HG03571 (cell line): ENCODE measurements around the gene WDR74.
"Not testable (repeated sequence)": the region's sequence is repeated elsewhere in the genome, so short reads cannot be mapped to it uniquely, and the experiment has no call there.

Source experiments
- ATAC-seq: cut with Tn5 transposase; IDR thresholded peaks from one replicate; pipeline ENCODE4 v1.9.1; 2021; ENCODE audit not compliant: unreplicated experiment

The WDR74 gene

GRCh38 chr11:62839050-62839945, at the start of gene WDR74:
WDR74 (minus strand) TSS chr11:62839590; CDS start chr11:62839570, 20 bp downstream.
- ATAC-seq: peak; percentile 47

- ATAC-seq: no peak
These were observed 49.7 kb upstream of the WDR74 start for GRCh38 chr11:62889126-62889483.

- ATAC-seq: no peak
These were observed 49.0 kb upstream of the WDR74 start for GRCh38 chr11:62888406-62888805.

DNA sequence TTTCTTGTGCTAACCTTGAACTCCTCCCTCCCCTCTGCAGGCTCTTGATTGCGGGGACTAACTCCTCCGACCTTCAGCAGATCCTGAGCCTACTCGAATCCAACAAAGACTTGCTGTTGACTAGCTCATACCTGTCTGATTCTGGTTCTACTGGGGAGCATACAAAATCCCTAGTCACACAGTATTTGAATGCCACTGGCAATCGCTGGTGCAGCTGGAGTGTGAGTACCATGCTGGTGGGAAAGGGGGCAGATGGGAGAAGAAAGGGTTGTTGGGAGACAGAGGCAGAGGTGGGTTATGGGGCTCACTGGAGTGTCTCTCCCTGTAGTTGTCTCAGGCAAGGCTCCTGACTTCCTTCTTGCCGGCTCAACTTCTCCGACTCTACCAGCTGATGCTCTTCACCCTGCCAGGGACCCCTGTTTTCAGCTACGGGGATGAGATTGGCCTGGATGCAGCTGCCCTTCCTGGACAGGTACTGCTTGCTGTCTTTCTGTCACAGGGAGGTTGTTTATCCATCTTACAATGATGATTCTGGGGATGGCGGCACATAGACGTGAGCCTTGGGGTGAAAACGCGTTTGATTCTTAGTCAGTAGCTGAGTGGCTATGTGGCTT, 45.9 kb upstream of the WDR74 start:
- ATAC-seq: no peak

DNA sequence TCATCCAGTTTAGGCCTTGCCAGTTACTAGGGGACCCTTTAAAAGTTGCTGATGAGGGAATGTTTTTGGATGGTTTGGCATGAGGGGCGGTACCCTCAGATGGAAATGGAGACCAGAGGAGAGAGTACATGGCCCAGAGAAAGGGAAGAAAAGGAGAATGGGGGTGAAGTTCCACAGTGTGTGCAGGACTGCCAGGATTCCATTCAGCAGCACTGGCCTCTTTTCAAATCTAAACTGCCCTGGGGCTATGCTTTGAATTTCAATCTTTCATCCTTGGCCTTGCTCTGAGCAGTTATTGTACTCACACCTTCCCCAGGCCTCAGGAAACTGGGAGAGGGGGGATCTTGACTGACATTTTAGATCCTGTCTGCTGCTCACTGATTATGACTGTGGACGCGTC, 44.3 kb upstream of the WDR74 start:
- no peak for ATAC-seq

DNA sequence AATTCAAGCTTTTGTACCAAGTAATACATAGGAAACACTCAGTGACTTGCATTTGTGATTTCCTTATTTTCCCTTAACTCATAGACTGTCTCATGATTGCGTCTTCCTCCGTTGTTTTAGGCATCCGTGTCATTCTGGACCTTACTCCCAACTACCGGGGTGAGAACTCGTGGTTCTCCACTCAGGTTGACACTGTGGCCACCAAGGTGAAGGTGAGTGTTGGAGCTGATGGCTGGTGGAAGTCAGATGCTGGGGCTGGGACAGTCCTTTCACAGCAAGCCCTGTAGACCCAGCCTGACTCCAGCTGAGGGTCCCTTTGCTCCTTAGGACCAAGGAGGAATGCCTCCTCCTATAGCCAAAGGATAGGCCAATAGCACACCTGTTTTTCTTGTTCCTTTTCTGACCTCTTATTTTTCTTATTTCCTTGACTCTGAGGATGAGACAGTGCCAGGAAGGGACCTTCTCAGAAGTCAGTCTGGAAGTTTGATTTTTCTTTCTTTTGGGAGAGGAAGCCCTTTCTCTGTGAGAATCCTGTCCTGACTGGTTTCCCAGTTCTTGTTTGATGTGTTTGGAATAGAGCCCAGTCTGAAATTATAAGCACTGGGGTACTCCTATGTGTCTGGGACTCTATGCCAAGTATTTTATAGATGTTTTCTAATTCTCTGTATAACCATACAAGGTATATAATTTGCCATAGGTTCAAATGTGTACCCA, 43.6 kb upstream of the WDR74 start:
- no peak for ATAC-seq

GRCh38 chr11:62882431-62882749, 43.0 kb upstream of the WDR74 start:
- ATAC-seq: no peak

DNA sequence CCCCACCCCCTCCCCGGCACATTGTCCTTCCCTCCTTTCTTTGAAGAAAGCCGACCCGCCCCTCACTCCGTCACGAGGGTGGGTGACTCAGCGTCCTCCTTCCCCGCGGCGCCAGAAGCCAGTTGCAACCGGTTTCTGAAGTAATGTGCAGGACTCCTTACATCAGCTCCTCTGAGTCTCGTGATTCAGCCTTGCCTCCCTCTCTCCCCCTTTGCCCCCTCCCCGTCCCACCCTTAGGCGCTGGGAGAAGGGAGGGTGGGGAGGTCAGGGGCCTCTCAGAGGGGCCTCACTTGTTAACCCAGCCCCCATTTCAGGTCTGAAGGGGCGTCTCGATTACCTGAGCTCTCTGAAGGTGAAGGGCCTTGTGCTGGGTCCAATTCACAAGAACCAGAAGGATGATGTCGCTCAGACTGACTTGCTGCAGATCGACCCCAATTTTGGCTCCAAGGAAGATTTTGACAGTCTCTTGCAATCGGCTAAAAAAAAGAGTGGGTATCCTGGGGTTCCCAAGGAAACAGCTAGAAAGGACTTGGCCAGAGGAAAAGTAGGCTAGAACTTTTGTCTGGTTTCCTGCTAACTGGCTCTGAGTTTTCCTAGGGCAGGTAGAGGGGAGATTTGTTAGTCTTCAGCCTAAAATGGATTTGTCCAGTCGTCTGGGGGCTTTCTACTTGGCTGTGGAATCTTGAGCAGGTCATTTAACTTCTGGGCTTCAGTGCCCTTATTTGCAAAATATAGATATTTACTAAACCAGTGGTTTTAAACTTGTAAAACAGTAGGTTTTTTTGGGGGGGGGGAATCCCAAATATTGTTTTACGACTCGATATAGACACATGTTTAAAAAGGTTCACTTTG, 42.4 kb upstream of the WDR74 start:
- ATAC-seq: peak; percentile 39

DNA sequence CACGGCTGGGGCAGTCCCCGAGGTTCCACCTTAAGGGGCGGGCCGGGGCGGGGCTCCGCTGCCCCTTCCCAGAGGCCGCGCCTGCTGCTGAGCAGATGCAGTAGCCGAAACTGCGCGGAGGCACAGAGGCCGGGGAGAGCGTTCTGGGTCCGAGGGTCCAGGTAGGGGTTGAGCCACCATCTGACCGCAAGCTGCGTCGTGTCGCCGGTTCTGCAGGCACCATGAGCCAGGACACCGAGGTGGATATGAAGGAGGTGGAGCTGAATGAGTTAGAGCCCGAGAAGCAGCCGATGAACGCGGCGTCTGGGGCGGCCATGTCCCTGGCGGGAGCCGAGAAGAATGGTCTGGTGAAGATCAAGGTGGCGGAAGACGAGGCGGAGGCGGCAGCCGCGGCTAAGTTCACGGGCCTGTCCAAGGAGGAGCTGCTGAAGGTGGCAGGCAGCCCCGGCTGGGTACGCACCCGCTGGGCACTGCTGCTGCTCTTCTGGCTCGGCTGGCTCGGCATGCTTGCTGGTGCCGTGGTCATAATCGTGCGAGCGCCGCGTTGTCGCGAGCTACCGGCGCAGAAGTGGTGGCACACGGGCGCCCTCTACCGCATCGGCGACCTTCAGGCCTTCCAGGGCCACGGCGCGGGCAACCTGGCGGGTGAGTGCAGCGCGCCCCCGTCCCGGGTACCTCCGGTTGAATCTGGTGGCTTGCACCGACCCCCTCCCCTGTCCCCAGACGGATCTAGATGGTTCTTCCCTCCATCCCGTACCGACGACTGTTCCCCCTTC, 41.6 kb upstream of the WDR74 start, which contains the start of gene SLC3A2:
Gene SLC3A2, plus strand, starts transcription at position 94 of the 776 bp plus-strand sequence. Its CDS starts 128 bp downstream, at position 222.
- peak; percentile 61 for ATAC-seq

- peak; percentile 8 for ATAC-seq
These were observed 40.9 kb upstream of the WDR74 start for GRCh38 chr11:62880231-62880802.

DNA sequence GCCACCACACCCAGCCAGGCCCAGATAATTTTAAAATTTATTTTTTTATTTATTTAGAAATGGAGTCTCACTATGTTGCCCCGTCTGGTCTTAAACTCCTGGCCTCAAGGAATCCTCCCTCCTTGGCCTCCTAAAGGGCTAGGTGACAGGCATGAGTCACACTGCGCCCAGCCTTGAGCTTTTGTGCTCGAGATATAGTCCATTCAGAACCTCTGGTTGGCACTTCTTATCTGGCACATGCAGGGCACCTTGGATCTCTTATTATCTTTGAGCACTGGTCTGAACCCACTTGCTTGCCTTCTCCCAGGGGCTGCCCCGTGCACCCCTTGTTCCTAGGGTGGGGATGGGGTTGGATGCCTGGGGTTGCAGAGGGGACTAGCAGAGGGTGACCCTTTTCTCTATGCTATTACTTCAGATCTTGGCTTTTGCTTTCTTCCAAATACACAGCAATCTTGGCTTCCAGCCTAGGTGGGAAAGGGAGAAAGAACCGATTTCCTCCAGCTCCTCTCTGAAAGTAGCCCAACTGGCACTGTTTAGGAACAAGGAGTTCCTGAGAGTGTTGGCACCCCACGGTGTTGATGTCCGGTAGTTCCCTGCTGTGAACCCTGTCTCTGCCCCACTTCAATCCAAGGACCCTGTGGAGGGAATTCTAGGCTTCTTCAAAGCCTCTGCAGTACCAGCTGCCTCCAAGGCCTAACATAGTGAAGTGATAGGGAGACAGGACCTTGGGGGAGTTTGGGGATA, 40.0 kb upstream of the WDR74 start:
- no peak for ATAC-seq

GRCh38 chr11:62876712-62877111, 37.3 kb upstream of the WDR74 start:
- no peak for ATAC-seq

DNA sequence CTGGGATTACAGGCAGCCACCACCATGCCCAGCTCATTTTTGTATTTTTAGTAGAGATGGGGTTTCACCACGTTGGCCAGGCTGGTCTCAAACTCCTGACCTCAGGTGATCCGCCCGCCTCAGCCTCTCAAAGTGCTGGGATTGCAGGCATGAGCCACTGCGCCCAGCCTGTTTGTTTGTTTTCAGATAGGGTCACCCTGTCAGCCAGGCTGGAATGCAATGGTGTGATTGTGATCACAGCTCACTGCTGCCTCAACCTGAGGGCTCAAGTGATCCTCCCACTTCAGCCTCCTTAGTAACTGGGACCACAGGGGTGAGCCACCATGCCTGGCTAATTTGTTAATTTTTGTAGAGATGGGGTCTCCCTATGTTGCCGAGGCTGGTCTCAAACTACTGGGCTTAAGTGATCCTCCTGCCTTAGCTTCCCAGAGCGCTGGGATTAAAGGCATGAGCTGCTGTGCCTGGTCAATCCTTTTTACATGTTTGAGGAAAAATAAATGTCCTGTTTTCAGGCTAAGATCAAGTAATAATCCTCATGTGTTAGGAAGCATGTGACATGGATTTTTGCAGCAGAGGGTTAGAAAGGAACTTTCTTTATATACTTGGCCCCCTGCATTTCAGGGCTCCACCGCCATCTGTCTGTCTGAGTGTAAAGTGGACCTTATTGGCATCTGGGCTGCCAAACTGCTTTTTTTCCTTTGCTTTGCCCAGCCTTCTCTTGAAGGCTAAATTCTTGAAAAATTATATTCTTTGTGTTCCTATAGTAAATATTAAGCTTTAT, 36.5 kb upstream of the WDR74 start:
- ATAC-seq: no peak

GRCh38 chr11:62874851-62875250, 35.5 kb upstream of the WDR74 start:
- no peak for ATAC-seq

GRCh38 chr11:62865635-62866034, 26.2 kb upstream of the WDR74 start:
- no peak for ATAC-seq

GRCh38 chr11:62863687-62864335, 24.4 kb upstream of the WDR74 start:
- no peak for ATAC-seq

DNA sequence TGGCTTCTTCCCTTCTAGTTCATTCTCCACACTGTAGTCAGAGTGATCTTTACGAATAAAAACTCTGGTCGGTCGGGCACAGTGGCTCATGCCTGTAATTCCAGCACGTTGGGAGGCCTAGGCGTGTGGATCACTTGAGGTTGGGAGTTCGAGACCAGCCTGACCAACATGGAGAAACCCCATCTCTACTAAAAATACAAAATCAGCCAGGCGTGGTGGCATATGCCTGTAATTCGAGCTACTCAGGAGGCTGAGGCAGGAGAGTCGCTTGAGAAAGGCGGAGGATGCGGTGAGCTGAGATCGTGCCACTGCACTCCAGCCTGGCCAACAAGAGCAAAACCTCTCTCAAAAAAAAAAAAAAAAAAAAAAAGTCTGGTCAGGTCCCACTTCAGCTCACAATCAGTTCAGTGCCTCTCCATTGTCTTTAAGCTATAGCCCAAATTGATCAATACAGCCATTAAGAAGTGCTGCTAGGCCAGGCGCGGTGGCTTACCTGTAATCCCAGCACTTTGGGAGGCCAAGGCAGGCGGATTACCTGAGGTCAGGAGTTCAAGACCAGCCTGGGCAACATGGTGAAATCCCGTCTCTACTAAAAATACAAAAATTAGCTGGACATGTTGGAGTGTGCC, 22.3 kb upstream of the WDR74 start:
- not testable (repeated sequence) for ATAC-seq
